Right ventricle myocardium inferior (tissue), 1 donor: ENCODE data around the gene PRDM15. TPM values are rescaled to one million over a fixed set of nuclear protein-coding genes. Genes with fewer than 3 reads are reported as not detected.

Source experiments
- ATAC-seq: fragments of 200-7000 bp; cut with Tn5 transposase; one replicate; pipeline ENCODE4 v1.9.1; 2020; ENCODE audit warnings: mild to moderate bottlenecking, moderate library complexity
- DNase-seq: peaks from one replicate; pipeline ENCODE4 v3.0.0; 2021; ENCODE audit errors: missing footprints
- intact Hi-C: fragments of 100-400 bp; cut with DNase I; formaldehyde crosslinking; loops from one replicate; pipeline ENCODE4 v1.11.0; 2022
- total RNA-seq: library from RNA; stranded (reverse); fragmentation: NEBNext Ultra II Directional; extraction: Animal tissue kit (Norgen Biotek cat#: 25700); gene quantifications from one replicate; pipeline ENCODE4 v1.2.1, GENCODE V29; 2021
- donor health status: DM: no; HTN: yes; CAD: no; lungs with severe emphysema.

Gene PRDM15
- total RNA-seq, 1 donor from 2014 or later: 4.6 TPM

- ATAC-seq: no peak
- intact Hi-C loops: no loop called here
These were observed 128.5 kb downstream of the PRDM15 start for GRCh38 chr21:41750532-41751151.

GRCh38 chr21:41750051-41750450 is 129.1 kb downstream of the PRDM15 start:
- intact Hi-C loops: no loop called here
- ATAC-seq: no peak
- no peak for DNase-seq

More at GRCh38 chr21:41750532-41751151, 128.5 kb downstream of the PRDM15 start:
- no peak for DNase-seq

GRCh38 chr21:41749286-41749685 is 129.9 kb downstream of the PRDM15 start:
- no peak for DNase-seq
- intact Hi-C loops: no loop called here
- no peak for ATAC-seq

Other genes with a start within 250 kb of the PRDM15 start
- gene RIPK4, start 112.3 kb downstream of the PRDM15 start, total RNA-seq: 0.08 TPM
- gene C2CD2, start 74.7 kb upstream of the PRDM15 start, total RNA-seq: 7.0 TPM
- 6.1 TPM for gene ZBTB21, start 131.0 kb upstream of the PRDM15 start, total RNA-seq
- gene UMODL1, start 192.0 kb upstream of the PRDM15 start, total RNA-seq: not detected